Endodermal cell (in vitro differentiated cells): ENCODE results near the gene MYO19. TPM values are rescaled to one million over a fixed set of nuclear protein-coding genes. Genes with fewer than 3 reads are reported as not detected.
A peak's percentile ranks its signal among the peaks of the same experiment; 100 is the strongest.

Source experiments
- DNase-seq: peaks from one replicate; pipeline ENCODE4 v3.0.0-alpha.2; 2017
- H3K27ac ChIP-seq: 2 replicates; pipeline ENCODE4 v1.5.1; 2013; ENCODE audit warnings: mild to moderate bottlenecking, low read depth, low read length, moderate library complexity
- H3K27me3 ChIP-seq: 2 replicates; pipeline ENCODE4 v1.6.1; 2013; ENCODE audit warnings: mild to moderate bottlenecking, low read length, moderate library complexity; ENCODE audit not compliant: insufficient read depth, control insufficient read depth, poor library complexity, severe bottlenecking
- H3K36me3 ChIP-seq: 2 replicates; pipeline ENCODE4 v1.7.0; 2013; ENCODE audit warnings: mild to moderate bottlenecking, low read length, moderate library complexity; ENCODE audit not compliant: control insufficient read depth, insufficient read depth
- H3K4me1 ChIP-seq: one replicate; pipeline ENCODE4 v1.7.0; 2013; ENCODE audit warnings: low read length; ENCODE audit not compliant: control insufficient read depth, insufficient read depth
- H3K4me3 ChIP-seq: 2 replicates; pipeline ENCODE4 v1.5.1; 2013; ENCODE audit warnings: mild to moderate bottlenecking, low read length, moderate library complexity
- H3K9ac ChIP-seq: 2 replicates; pipeline ENCODE4 v1.6.1; 2013; ENCODE audit warnings: mild to moderate bottlenecking, low read length, moderate library complexity; ENCODE audit not compliant: poor library complexity, severe bottlenecking; ENCODE audit errors: extremely low read depth
- H3K9me3 ChIP-seq: 2 replicates; pipeline ENCODE4 v1.6.1; 2013; ENCODE audit warnings: mild to moderate bottlenecking, low read length, moderate library complexity; ENCODE audit not compliant: control insufficient read depth
- H3K27ac Mint-ChIP-seq: 2 replicates; pipeline ENCODE4 v1.8.0; 2020; ENCODE audit warnings: mixed read lengths
- H3K27me3 Mint-ChIP-seq: 2 replicates; pipeline ENCODE4 v1.8.0; 2021; ENCODE audit warnings: mild to moderate bottlenecking, mixed read lengths; ENCODE audit not compliant: insufficient read depth
- H3K36me3 Mint-ChIP-seq: 2 replicates; pipeline ENCODE4 v1.8.0; 2020; ENCODE audit warnings: low read depth, mixed read lengths
- H3K4me1 Mint-ChIP-seq: 2 replicates; pipeline ENCODE4 v1.8.0; 2020; ENCODE audit warnings: mixed read lengths
- H3K4me3 Mint-ChIP-seq: 2 replicates; pipeline ENCODE4 v1.8.0; 2020; ENCODE audit warnings: mild to moderate bottlenecking, moderate library complexity, mixed read lengths
- H3K9me3 Mint-ChIP-seq: 2 replicates; pipeline ENCODE4 v1.8.0; 2020; ENCODE audit warnings: mild to moderate bottlenecking, mixed read lengths
- WGBS, 2 experiments: methylation state at CpG; one replicate each; pipeline versions ENCODE4 v1.1.5 to v1.1.7; 2013; ENCODE audit warnings: missing lambda C conversion rate in 2 of 2, mixed read lengths in 1 of 2; ENCODE audit not compliant: insufficient coverage in 1 of 2, insufficient read length in 1 of 2; 5-methylcytosine and 5-hydroxymethylcytosine counted together
- total RNA-seq, 2 donors: library from RNA; stranded (reverse); fragmentation: NEBNext Ultra II Directional in 1 of 2; extraction: Animal tissue kit (Norgen Biotek cat#: 25700) in 1 of 2; gene quantifications; 2 replicates in 1 of 2; 3 replicates in 1 of 2; pipeline ENCODE4 v1.2.1, GENCODE V29; 2021
- TF ChIP-seq, protein P1 (sequence below): fragments of 200-600 bp; sonication (generic); conservative IDR thresholded peaks from 2 replicates; pipeline ENCODE4 v1.5.0; 2021; ENCODE audit warnings: antibody characterized with exemption, mild to moderate bottlenecking

Gene MYO19
- total RNA-seq, 2 donors from 2014 or later: 133 to 154 TPM

- no peak for DNase-seq
- Mint-ChIP-seq H3K27me3 (no peaks in the 10 kb centered on the region), H3K4me1 (peaks cover 22% of the 10 kb centered on the region), H3K4me3 (peak overlapping the region; percentile 93), H3K36me3 (peaks cover 12% of the 10 kb centered on the region), H3K9me3 (no peaks in the 10 kb centered on the region), H3K27ac (peak overlapping the region; percentile 48)
- Histone ChIP-seq H3K9me3 (no peaks in the 10 kb centered on the region), H3K4me1 (no peaks in the 10 kb centered on the region), H3K36me3 (peaks cover 37% of the 10 kb centered on the region), H3K4me3 (peak overlapping the region; percentile 99), H3K27ac (no peak overlapping the region), H3K27me3 (no peaks in the 10 kb centered on the region), H3K9ac (peak overlapping the region; percentile 92)
- TF ChIP-seq, protein P1, sequence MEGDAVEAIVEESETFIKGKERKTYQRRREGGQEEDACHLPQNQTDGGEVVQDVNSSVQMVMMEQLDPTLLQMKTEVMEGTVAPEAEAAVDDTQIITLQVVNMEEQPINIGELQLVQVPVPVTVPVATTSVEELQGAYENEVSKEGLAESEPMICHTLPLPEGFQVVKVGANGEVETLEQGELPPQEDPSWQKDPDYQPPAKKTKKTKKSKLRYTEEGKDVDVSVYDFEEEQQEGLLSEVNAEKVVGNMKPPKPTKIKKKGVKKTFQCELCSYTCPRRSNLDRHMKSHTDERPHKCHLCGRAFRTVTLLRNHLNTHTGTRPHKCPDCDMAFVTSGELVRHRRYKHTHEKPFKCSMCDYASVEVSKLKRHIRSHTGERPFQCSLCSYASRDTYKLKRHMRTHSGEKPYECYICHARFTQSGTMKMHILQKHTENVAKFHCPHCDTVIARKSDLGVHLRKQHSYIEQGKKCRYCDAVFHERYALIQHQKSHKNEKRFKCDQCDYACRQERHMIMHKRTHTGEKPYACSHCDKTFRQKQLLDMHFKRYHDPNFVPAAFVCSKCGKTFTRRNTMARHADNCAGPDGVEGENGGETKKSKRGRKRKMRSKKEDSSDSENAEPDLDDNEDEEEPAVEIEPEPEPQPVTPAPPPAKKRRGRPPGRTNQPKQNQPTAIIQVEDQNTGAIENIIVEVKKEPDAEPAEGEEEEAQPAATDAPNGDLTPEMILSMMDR: no peak
Measured at GRCh38 chr17:36547776-36548175, 13.1 kb upstream of the MYO19 start.

GRCh38 chr17:36546418-36547093 is 11.9 kb upstream of the MYO19 start:
- H3K27ac ChIP-seq: peak overlapping the region; percentile 94
- 37 to 40% methylated on average over 7 of the region's 7 CpGs for WGBS, 2 experiments
- TF ChIP-seq, protein P1: no peak

GRCh38 chr17:36545465-36546417 is 11.1 kb upstream of the MYO19 start:
- no peaks in the 10 kb centered on the region for H3K4me1 ChIP-seq
- Mint-ChIP-seq H3K4me1 (peaks cover 22% of the 10 kb centered on the region), H3K27me3 (no peaks in the 10 kb centered on the region), H3K4me3 (peak overlapping the region; percentile 93), H3K36me3 (peaks cover 12% of the 10 kb centered on the region), H3K9me3 (no peaks in the 10 kb centered on the region), H3K27ac (peak overlapping the region; percentile 95)
- H3K27ac ChIP-seq: peak overlapping the region; percentile 94
- peak overlapping the region; percentile 99 for H3K4me3 ChIP-seq
- H3K27me3 ChIP-seq: no peaks in the 10 kb centered on the region
- 1% methylated on average over 17 to 60 of the region's 60 CpGs for WGBS, 2 experiments
- TF ChIP-seq, protein P1: no peak
- H3K9ac ChIP-seq: peak overlapping the region; percentile 92
- no peaks in the 10 kb centered on the region for H3K9me3 ChIP-seq
- H3K36me3 ChIP-seq: peaks cover 34% of the 10 kb centered on the region
- DNase-seq: peak; percentile 100

More at GRCh38 chr17:36546418-36547093, 11.9 kb upstream of the MYO19 start:
- Mint-ChIP-seq H3K36me3 (peaks cover 12% of the 10 kb centered on the region), H3K27me3 (no peaks in the 10 kb centered on the region), H3K4me3 (peak overlapping the region; percentile 93), H3K4me1 (peaks cover 22% of the 10 kb centered on the region), H3K9me3 (no peaks in the 10 kb centered on the region), H3K27ac (peak overlapping the region; percentile 95)
- Histone ChIP-seq H3K36me3 (peaks cover 37% of the 10 kb centered on the region), H3K27me3 (no peaks in the 10 kb centered on the region), H3K4me3 (peak overlapping the region; percentile 99), H3K9me3 (no peaks in the 10 kb centered on the region), H3K9ac (peak overlapping the region; percentile 92), H3K4me1 (no peaks in the 10 kb centered on the region)
- DNase-seq: no peak
